HL-60/S4 treated with retinoic acid at 250 ng/mL for 4 days and 3 days (cell line): Measurements from ENCODE around the gene VPS9D1.

Experiments
- in situ Hi-C: fragments of 300-500 bp; cut with MboI; formaldehyde crosslinking; loops from 2 replicates; pipeline ENCODE4 v1.7.0; 2022; ENCODE audit warnings: low sequenced_read_pairs

VPS9D1 gene, protein sequence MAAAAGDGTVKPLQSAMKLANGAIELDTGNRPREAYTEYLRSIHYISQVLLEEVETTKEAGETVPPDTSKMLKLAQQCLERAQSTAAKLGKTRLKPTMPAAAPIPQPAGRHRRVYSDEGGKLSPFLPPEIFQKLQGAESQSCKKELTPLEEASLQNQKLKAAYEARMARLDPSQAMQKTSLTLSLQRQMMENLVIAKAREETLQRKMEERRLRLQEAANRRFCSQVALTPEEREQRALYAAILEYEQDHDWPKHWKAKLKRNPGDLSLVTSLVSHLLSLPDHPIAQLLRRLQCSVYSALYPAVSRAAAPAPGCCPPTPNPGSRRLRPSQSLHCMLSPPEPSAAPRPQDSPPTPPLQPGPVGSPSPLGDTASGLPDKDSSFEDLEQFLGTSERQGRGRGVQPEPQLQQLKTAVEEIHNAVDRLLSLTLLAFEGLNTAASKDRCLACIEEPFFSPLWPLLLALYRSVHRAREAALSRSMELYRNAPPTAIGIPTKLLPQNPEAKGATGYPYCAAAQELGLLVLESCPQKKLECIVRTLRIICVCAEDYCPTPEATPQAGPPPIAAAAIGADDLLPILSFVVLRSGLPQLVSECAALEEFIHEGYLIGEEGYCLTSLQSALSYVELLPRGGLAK

DNA sequence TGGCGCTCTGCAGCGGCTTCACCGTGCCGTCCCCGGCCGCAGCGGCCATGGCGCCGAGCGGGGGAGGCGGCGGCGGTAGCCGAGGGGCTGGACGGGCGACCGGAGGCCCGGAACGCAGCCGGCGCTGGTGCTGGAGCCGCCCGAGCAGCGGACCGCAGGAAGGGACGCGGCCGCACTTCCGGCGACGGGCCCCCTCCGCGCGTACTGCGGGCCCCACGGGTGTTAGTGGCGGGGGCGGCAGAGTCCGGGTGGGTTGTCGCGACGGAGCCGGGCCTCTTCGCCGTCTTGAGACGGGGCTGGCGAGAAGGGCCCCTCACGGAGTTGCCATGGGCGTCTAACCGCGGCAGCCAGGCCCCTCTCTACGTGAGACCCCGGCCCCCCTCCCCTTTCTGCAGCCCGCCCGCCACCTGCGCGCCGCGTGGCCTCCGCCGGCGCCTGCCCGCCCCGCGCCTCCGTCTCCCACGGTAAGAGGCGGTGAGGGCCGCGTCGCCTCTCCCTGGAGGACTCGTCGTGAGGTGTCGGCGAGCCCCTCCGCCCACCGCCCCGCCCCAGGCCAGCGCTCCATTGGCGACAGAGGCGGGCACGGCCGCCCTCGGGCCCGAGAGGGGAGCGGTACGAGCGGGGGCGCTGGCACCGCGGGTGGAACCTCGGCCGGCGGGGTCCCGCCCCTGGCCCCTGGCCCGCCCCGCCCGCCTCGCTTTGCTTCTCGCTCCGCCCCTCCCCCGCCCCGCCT, at the start of gene VPS9D1, which contains the start of gene ZNF276:
Gene VPS9D1, minus strand, starts transcription at position 86 of the 733 bp plus-strand sequence. Its CDS starts 37 bp downstream, at position 49.
Gene ZNF276, plus strand, starts transcription at position 725 of the 733 bp plus-strand sequence. CDS start 104 bp downstream, outside the sequence.
- in situ Hi-C loops = no loop called here

DNA sequence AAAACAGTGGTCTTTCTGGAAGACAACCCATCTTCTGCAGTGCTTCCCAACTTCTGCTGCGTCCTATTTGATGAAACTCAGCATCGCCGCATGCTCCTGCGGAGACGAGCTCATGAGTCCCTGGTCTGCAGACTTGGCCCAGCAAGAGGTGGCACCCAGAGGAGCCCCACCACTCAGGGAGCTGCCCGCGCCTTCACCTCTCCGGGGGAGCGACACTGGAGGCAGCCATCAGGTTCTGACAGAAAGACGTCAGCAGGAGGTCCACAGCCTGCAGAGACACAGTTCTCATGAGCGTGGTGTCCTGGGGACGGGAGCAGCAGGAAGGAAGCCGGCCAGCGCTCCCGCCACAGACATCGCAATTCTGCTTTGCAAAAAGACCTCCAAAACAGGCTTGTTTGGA, 49.7 kb upstream of the VPS9D1 start:
- in situ Hi-C loops = no loop called here

- in situ Hi-C loops = no loop called here
Measured at GRCh38 chr16:89765292-89765830, 44.7 kb upstream of the VPS9D1 start.

GRCh38 chr16:89764711-89765201, 44.1 kb upstream of the VPS9D1 start:
- in situ Hi-C loops = no loop called here

GRCh38 chr16:89761304-89761922, 40.7 kb upstream of the VPS9D1 start:
- in situ Hi-C loops = no loop called here

DNA sequence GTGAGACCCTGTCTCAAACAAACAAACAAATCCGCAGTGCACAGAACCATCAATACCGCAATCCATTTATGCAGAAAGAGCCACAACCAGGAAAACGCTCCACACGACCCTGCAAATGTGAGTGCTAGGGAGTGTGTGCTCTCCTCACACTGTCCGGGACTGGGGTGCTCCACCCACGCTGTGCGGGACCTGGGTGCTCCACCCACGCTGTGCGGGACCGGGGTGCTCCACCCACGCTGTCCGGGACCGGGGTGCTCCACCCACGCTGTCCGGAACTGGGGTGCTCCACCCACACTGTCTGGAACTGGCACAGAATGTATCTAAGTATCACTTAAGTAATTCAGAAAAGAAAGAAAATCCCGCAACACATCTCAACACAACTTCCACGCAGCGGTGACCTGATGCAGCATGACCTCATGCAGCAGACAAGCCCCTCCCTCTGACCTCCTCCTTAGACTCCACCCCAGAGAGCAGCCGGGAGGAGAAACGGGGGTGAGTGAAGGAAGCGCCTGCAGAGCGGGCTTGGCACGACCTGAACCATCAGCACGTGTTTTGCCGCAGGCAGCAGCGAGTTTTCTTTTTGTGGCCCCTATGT, 39.1 kb upstream of the VPS9D1 start:
- in situ Hi-C loops = no loop called here

GRCh38 chr16:89749637-89750036, 28.9 kb upstream of the VPS9D1 start:
- in situ Hi-C loops = no loop called here

DNA sequence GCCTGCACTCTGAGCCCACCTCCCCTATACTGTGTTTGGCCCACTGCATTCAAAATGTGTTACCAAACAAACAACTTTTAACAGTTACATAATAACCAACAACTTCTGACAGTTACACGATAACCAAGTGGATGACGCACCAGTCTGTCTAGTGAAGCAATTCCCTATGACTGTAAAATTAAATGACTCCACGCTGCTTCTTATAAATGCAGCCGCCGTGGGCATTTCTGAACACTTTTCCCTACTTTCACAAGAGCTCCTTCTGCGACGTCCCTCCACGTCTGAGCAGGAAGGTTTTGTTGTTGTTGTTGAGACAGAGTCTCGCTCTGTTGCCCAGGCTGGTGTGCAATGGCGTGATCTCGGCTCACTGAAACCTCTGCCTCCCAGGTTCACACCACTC, 28.2 kb upstream of the VPS9D1 start:
- in situ Hi-C loops = no loop called here

DNA sequence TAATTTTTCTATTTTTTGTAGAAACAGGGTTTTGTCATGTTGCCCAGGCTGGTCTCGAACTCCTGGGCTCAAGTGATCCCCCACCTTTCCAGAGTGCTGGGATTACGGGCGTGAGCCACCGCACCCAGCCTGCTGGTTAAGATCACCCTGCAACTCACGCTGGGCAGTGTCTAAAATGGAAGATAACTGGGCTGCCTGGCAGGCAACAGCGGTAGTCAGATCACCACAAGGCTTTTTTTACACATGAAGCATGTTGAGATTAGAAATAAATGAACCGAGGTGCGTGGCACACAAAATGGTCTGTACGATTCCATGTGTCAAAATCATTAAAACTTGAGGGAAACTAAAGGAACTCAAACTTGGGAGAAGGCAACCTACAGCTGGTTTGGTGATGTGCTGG, 27.4 kb upstream of the VPS9D1 start:
- in situ Hi-C loops = no loop called here

GRCh38 chr16:89746043-89746442, 25.3 kb upstream of the VPS9D1 start:
- in situ Hi-C loops = no loop called here

DNA sequence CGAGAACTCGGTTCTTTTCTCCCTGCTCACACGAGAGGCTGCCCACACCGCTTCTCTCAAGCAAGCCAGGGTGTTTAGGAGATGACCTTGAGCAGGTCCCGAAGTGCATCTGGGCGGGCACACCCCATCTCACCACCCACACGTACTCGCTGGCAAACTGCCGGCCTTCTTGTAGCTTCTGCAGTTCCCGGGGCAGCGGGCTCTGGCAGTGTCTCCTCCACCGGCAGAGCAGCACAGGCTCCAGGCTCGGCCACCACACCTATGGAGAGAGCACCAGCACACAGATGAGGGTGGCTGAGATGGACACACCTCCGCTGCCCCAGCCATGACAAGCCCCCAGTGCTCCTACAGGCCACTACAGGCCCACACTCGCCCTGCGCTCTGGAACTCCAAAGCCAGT, 24.1 kb upstream of the VPS9D1 start:
- in situ Hi-C loops = no loop called here

- in situ Hi-C loops = no loop called here
Measured at GRCh38 chr16:89742948-89743347, 22.2 kb upstream of the VPS9D1 start.

DNA sequence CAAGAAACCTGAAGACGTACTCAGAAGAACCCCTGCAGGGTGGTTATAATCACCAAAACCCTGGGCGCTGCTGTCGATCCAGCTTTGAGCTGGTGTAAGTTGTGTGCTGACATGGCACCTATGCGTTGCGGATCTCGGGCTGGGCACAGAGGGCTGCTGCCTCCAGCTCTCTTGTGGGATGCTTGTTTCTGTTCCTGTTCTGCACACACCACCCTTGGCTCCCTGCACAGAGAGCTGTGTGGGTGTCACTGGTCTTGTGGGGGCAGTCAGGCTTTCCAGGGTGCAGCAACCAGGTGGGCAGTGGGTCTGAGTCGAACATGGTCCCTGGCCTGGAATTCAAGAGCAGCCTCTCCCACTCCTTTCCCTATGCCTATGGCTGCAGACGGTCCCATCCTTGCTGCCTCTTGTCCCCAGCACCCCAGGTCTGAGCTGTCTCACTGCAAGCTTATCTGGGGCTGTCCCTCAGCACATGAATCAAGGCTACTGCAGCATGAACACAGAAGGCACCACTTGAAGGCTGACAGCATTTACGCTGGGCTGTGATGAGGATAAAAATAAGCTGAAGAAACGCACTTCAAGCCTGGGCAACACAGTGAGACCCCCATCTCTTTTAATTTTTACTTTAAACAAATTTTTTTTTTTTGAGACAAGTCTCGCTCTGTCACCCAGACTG, 20.8 kb upstream of the VPS9D1 start:
- in situ Hi-C loops = no loop called here

DNA sequence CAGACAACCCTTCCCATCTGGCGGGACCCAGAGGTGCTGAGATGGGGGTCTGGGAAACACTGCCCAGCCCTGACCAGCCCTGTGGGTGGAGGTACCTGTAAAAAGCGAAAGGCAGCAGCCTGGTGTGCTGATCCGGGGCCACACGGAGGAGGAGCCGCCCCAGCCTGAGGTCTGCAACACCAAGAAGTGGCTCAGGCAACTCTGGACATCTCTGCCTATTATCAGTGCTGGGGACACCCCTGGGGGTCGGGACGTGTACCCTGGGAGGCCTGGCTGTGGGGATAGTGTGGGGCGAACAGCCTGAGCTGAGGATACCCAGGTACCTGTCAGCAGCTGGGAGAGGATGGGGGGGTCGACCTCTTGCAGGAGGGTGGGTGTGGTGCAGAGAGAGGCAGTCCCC, 18.7 kb upstream of the VPS9D1 start:
- in situ Hi-C loops = no loop called here

DNA sequence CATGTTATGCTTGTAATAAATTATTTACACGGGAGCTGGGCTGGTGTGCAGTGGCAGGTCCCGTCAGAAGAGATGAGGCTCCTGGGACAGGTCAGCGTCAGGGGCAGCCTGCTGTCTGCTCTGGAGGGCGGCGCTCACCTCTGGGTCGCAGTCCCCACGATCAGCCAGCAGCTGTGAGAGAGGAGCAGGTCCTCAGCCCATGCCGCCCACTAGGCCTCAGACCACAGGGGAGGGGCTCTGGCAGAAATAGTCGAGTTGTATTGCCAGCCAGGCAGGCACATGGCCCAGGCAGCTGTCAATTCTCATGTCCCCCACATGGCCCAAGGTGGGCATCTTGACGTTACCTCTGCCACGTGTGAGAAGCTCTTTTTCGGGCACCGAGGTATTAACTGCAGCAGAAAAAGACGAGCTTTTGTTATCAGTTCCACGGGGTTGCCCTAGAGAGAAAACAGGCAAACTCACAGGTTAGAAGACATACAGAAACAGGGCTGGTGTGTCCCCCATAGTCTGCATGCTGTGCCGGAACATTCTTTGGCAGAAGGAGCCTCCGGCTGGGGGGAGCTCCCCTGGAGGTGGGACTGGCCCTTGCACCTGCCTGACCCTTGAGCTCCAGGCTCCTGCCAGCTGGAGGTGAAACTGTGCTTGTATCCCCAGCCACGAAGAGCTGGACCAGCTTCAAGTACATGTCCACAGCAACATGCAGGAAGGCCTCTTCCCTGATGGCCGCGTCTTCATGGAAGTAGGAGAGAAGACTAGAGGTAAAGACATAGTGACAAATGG, 18.0 kb upstream of the VPS9D1 start:
- in situ Hi-C loops = no loop called here

DNA sequence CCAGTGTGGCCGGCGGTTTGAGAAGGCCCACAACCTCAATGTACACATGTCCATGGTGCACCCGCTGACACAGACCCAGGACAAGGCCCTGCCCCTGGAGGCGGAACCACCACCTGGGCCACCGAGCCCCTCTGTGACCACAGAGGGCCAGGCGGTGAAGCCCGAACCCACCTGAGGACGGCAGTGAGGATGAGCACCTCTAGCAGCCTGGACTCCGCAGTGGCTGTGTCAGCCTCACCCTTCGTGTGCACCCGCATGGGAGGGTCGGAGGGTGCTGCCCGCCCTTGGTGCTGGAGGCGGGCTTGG, 17.3 kb upstream of the VPS9D1 start:
- in situ Hi-C loops = no loop called here

DNA sequence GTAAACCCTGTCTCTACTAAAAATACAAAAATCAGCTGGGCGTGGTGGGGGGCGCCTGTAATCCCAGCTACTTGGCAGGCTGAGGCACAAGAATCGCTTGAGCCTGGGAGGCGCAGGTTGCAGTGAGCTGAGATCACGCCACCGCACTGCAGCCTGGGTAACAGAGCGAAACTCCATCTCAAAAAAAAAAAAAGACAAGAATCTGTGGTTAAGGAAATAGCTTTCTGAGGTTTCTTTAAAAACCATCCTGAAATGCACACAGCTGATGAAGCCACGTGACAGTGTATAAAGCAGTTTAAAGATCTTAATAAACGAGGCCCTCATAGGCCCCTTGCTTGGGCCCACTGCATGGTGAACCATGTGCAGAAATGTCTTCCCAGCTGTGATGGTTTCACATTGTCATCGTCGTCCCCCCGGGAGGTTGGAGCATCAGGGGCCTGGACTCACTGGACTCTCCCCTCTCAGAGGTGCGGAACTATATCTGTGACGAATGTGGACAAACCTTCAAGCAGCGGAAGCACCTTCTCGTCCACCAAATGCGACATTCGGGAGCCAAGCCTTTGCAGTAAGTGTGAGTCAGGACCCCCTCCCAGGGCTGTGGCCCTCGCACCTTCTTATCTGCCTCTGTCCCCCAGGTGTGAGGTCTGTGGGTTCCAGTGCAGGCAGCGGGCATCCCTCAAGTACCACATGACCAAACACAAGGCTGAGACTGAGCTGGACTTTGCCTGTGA, 16.8 kb upstream of the VPS9D1 start:
- in situ Hi-C loops = no loop called here

GRCh38 chr16:89736554-89736953, 15.9 kb upstream of the VPS9D1 start:
- in situ Hi-C loops = no loop called here

- in situ Hi-C loops = no loop called here
Measured at GRCh38 chr16:89733792-89734191, 13.1 kb upstream of the VPS9D1 start.
